Naive thymus-derived CD4-positive, alpha-beta T cell (primary cell): ENCODE results near the gene CHD9. TPM values are rescaled to one million over a fixed set of nuclear protein-coding genes. Genes with fewer than 3 reads are reported as not detected.
A peak's percentile ranks its signal among the peaks of the same experiment; 100 is the strongest.

Experiments used
- ATAC-seq: fragments of 150-1000 bp; cut with Tn5 transposase; 2 replicates; pipeline ENCODE4 v1.10.0; 2021; ENCODE audit warnings: mild to moderate bottlenecking, moderate library complexity
- CTCF ChIA-PET: fragments of 350-600 bp; sonication (Branson Sonifier 250); formaldehyde crosslinking; loops from one replicate; lab custom pipeline; 2021; ENCODE audit warnings: antibody characterized with exemption; lab: Charles Lee
- POLR2A ChIA-PET: fragments of 350-600 bp; sonication (Branson Sonifier 250); formaldehyde crosslinking; loops from one replicate; lab custom pipeline; 2021; ENCODE audit warnings: antibody characterized with exemption, inconsistent platforms; lab: Charles Lee
- DNase-seq, 9 donors: peaks; one replicate each; pipeline versions ENCODE4 v3.0.0 to v3.0.0-alpha.2; 2020 to 2022; ENCODE audit warnings: mixed read lengths in 1 of 9
- H3K27ac ChIP-seq: one replicate; pipeline ENCODE4 v1.7.0; 2013; ENCODE audit warnings: mild to moderate bottlenecking, low read depth, low read length, moderate library complexity
- H3K27me3 ChIP-seq, 2 donors: one replicate each; pipeline ENCODE4 v1.7.0; 2013; ENCODE audit warnings: low read length in 2 of 2, mild to moderate bottlenecking in 2 of 2, moderate library complexity in 2 of 2; ENCODE audit not compliant: control insufficient read depth in 2 of 2, insufficient read depth in 2 of 2
- H3K36me3 ChIP-seq, 3 experiments: 1 replicate in 2 of 3; 2 replicates in 1 of 3; pipeline ENCODE4 v1.7.0; 2013; ENCODE audit warnings: low read length in 3 of 3, mild to moderate bottlenecking in 3 of 3, moderate library complexity in 1 of 3; ENCODE audit not compliant: insufficient read depth in 3 of 3, control insufficient read depth in 2 of 3
- H3K4me1 ChIP-seq, 2 donors: one replicate each; pipeline ENCODE4 v1.7.0; 2013; ENCODE audit warnings: low read length in 2 of 2, mild to moderate bottlenecking in 2 of 2, moderate library complexity in 1 of 2; ENCODE audit not compliant: control insufficient read depth in 2 of 2, insufficient read depth in 2 of 2
- H3K4me3 ChIP-seq: 2 replicates; pipeline ENCODE4 v1.7.0; 2013; ENCODE audit warnings: mild to moderate bottlenecking, low read length
- H3K9me3 ChIP-seq, 3 experiments: 1 replicate in 2 of 3; 2 replicates in 1 of 3; pipeline ENCODE4 v1.7.0; 2013; ENCODE audit warnings: low read length in 3 of 3; ENCODE audit not compliant: control insufficient read depth in 2 of 3
- H3K27ac Mint-ChIP-seq, 9 donors: one replicate each; pipeline ENCODE4 v1.8.0; 2020 to 2022; ENCODE audit warnings: mixed read lengths in 9 of 9, mild to moderate bottlenecking in 8 of 9, moderate library complexity in 5 of 9, inconsistent platforms in 2 of 9
- H3K27me3 Mint-ChIP-seq, 5 donors: one replicate each; pipeline ENCODE4 v1.8.0; 2021 to 2022; ENCODE audit warnings: mixed read lengths in 5 of 5, mild to moderate bottlenecking in 1 of 5
- H3K36me3 Mint-ChIP-seq, 5 donors: one replicate each; pipeline ENCODE4 v1.8.0; 2020 to 2022; ENCODE audit warnings: mixed read lengths in 5 of 5, mild to moderate bottlenecking in 3 of 5, inconsistent platforms in 1 of 5
- H3K4me1 Mint-ChIP-seq, 7 donors: one replicate each; pipeline ENCODE4 v1.8.0; 2020 to 2022; ENCODE audit warnings: mixed read lengths in 7 of 7, mild to moderate bottlenecking in 3 of 7, inconsistent platforms in 1 of 7
- H3K4me3 Mint-ChIP-seq, 10 donors: one replicate each; pipeline ENCODE4 v1.8.0; 2020 to 2022; ENCODE audit warnings: mild to moderate bottlenecking in 10 of 10, mixed read lengths in 10 of 10, moderate library complexity in 6 of 10, inconsistent platforms in 2 of 10
- H3K9me3 Mint-ChIP-seq, 11 donors: one replicate each; pipeline ENCODE4 v1.8.0; 2020 to 2022; ENCODE audit warnings: mixed read lengths in 11 of 11, mild to moderate bottlenecking in 4 of 11, inconsistent platforms in 1 of 11, moderate library complexity in 1 of 11
- intact Hi-C, 2 donors: fragments of 100-400 bp; cut with micrococcal nuclease; formaldehyde crosslinking; loops; one replicate each; pipeline ENCODE4 v1.15.1; 2023
- polyA plus RNA-seq, 2 donors: library from polyadenylated mRNA; unstranded; fragments of 300-500 nt; fragmentation: Illumina TruSeq; gene quantifications; one replicate each; pipeline ENCODE4 v1.2.3, GENCODE V29; 2021
- total RNA-seq, 6 experiments: library from RNA in 5 of 6; stranded (reverse) in 5 of 6; gene quantifications; 1 replicate in 5 of 6; 2 replicates in 1 of 6; pipeline ENCODE4 v1.2.3 and lab custom pipeline; 2021 to 2026

CHD9 gene
- total and polyA plus RNA-seq, 7 experiments from 2014 or later: 23.8 to 46.4 (median 30.6) TPM

DNA sequence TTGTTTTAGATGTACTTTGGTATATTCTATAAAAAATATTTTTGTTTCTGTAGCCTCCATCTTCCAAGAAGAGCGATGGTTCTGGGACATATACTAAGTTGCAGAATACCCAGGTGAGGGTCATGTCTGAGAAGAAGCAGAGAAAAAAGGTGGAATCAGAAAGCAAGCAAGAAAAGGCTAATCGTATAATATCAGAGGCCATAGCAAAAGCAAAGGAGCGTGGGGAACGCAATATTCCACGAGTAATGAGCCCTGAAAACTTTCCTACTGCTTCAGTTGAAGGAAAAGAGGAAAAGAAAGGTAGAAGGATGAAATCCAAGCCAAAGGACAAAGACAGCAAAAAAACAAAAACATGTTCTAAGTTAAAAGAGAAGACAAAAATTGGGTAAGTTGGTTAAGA, 154.6 kb downstream of the CHD9 start:
- Histone ChIP-seq H3K36me3 (peaks cover 0 to 5% (median 0%) of the 10 kb centered on the region in 3 experiments), H3K9me3 (no peaks in the 10 kb centered on the region), H3K4me3 (no peak overlapping the region), H3K27ac (no peak overlapping the region), H3K27me3 (no peaks in the 10 kb centered on the region), H3K4me1 (peaks cover 0 to 7% of the 10 kb centered on the region in 2 donors)
- POLR2A ChIA-PET: no interaction called here
- ATAC-seq (no peak), DNase-seq (no peak)
- no peaks in the 10 kb centered on the region for H3K27me3 Mint-ChIP-seq
- H3K4me1 Mint-ChIP-seq: peaks cover 18 to 35% (median 31%) of the 10 kb centered on the region in 7 donors
- CTCF ChIA-PET: no interaction called here
- H3K36me3 Mint-ChIP-seq: peaks cover 0 to 12% (median 9%) of the 10 kb centered on the region in 5 donors
- intact Hi-C loops: loop anchor here in 1 of 2 donors (2.0 kb wide), 1 partner anchor 155 kb away; the partner anchor contains the start of gene CHD9
- peak overlapping the region in 3 of 9 donors; percentile 3 to 53 (median 32) for H3K27ac Mint-ChIP-seq
- peak overlapping the region in 6 of 10 donors; percentile 18 to 75 (median 43) for H3K4me3 Mint-ChIP-seq
- H3K9me3 Mint-ChIP-seq: no peaks in the 10 kb centered on the region

DNA sequence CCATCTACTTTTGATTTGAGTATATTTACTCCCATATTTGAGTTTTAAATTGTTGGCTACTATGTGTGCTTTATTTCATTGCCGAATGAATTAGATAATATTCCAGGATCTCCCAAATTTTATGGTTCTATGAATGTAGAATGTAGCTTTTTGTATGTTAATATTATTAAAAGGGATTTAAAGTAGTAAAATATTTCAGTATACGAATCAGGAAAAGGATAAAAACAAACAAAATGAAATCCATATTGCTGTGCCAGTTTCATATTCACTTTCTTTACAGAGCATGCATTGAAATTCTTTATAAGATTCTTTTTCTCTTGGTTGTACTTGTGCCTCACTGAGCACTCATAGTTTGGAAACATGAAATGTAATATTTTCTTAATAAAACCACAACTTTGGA, 155.1 kb downstream of the CHD9 start:
- Mint-ChIP-seq H3K4me3 (peak overlapping the region in 3 of 10 donors; percentile 41 to 75 (median 56)), H3K27ac (no peak overlapping the region)
- H3K27ac ChIP-seq: no peak overlapping the region

GRCh38 chr16:53211253-53211652, 156.5 kb downstream of the CHD9 start:
- no peak overlapping the region for H3K4me3 ChIP-seq
- peaks cover 18 to 39% (median 32%) of the 10 kb centered on the region in 7 donors for H3K4me1 Mint-ChIP-seq
- POLR2A ChIA-PET: no interaction called here
- no peak overlapping the region for H3K27ac Mint-ChIP-seq
- no peaks in the 10 kb centered on the region for H3K9me3 Mint-ChIP-seq
- H3K27ac ChIP-seq: no peak overlapping the region
- CTCF ChIA-PET: no interaction called here
- peaks cover 0 to 7% of the 10 kb centered on the region in 2 donors for H3K4me1 ChIP-seq
- peaks cover 0 to 12% (median 9%) of the 10 kb centered on the region in 5 donors for H3K36me3 Mint-ChIP-seq
- DNase-seq (no peak), ATAC-seq (no peak)
- intact Hi-C loops: no loop called here
- H3K36me3 ChIP-seq: peaks cover 0 to 5% (median 0%) of the 10 kb centered on the region in 3 experiments
- no peaks in the 10 kb centered on the region for H3K9me3 ChIP-seq
- no peaks in the 10 kb centered on the region for H3K27me3 Mint-ChIP-seq
- no peak overlapping the region for H3K4me3 Mint-ChIP-seq
- no peaks in the 10 kb centered on the region for H3K27me3 ChIP-seq

More for the DNA sequence above, 155.1 kb downstream of the CHD9 start:
- ATAC-seq: no peak
- DNase-seq: no peak
- H3K4me1 Mint-ChIP-seq: peaks cover 18 to 35% (median 31%) of the 10 kb centered on the region in 7 donors
- no peaks in the 10 kb centered on the region for H3K27me3 ChIP-seq
- intact Hi-C loops: loop anchor here in 1 of 2 donors (2.0 kb wide), 1 partner anchor 155 kb away; the partner anchor contains the start of gene CHD9
- H3K9me3 Mint-ChIP-seq: no peaks in the 10 kb centered on the region
- no peaks in the 10 kb centered on the region for H3K27me3 Mint-ChIP-seq
- peaks cover 0 to 12% (median 9%) of the 10 kb centered on the region in 5 donors for H3K36me3 Mint-ChIP-seq
- no peaks in the 10 kb centered on the region for H3K9me3 ChIP-seq
- POLR2A ChIA-PET: no interaction called here
- H3K36me3 ChIP-seq: peaks cover 0 to 5% (median 0%) of the 10 kb centered on the region in 3 experiments
- H3K4me1 ChIP-seq: peaks cover 0 to 7% of the 10 kb centered on the region in 2 donors
- no peak overlapping the region for H3K4me3 ChIP-seq
- CTCF ChIA-PET: interaction anchor here (0.5 kb wide), 1 partner anchor 50 kb away, joined by 3 read pairs; no protein-coding TSS in a partner anchor

GRCh38 chr16:53212893-53213223, 158.1 kb downstream of the CHD9 start:
- POLR2A ChIA-PET: no interaction called here
- H3K4me1 ChIP-seq: peaks cover 0 to 6% of the 10 kb centered on the region in 2 donors
- no peaks in the 10 kb centered on the region for H3K9me3 ChIP-seq
- CTCF ChIA-PET: no interaction called here
- no peaks in the 10 kb centered on the region for H3K27me3 ChIP-seq
- intact Hi-C loops: no loop called here
- no peak overlapping the region for H3K27ac ChIP-seq
- DNase-seq: no peak
- no peak for ATAC-seq
- Mint-ChIP-seq H3K9me3 (no peaks in the 10 kb centered on the region), H3K27me3 (no peaks in the 10 kb centered on the region), H3K4me3 (no peak overlapping the region), H3K36me3 (peaks cover 0 to 15% (median 12%) of the 10 kb centered on the region in 5 donors), H3K27ac (no peak overlapping the region), H3K4me1 (peaks cover 11 to 33% (median 24%) of the 10 kb centered on the region in 7 donors)
- no peak overlapping the region for H3K4me3 ChIP-seq
- H3K36me3 ChIP-seq: peaks cover 0 to 5% (median 0%) of the 10 kb centered on the region in 3 experiments

- peaks cover 0 to 5% (median 0%) of the 10 kb centered on the region in 3 experiments for H3K36me3 ChIP-seq
- H3K27me3 Mint-ChIP-seq: no peaks in the 10 kb centered on the region
- no peaks in the 10 kb centered on the region for H3K4me1 ChIP-seq
- intact Hi-C loops: no loop called here
- no peaks in the 10 kb centered on the region for H3K9me3 Mint-ChIP-seq
- ATAC-seq (no peak), DNase-seq (no peak)
- no peaks in the 10 kb centered on the region for H3K9me3 ChIP-seq
- H3K27ac ChIP-seq: no peak overlapping the region
- H3K27me3 ChIP-seq: no peaks in the 10 kb centered on the region
- CTCF ChIA-PET: no interaction called here
- no peak overlapping the region for H3K27ac Mint-ChIP-seq
- H3K4me3 Mint-ChIP-seq: no peak overlapping the region
- POLR2A ChIA-PET: no interaction called here
- peaks cover 5 to 27% (median 17%) of the 10 kb centered on the region in 7 donors for H3K4me1 Mint-ChIP-seq
- H3K4me3 ChIP-seq: no peak overlapping the region
- peaks cover 0 to 15% (median 12%) of the 10 kb centered on the region in 5 donors for H3K36me3 Mint-ChIP-seq
These were observed 158.8 kb downstream of the CHD9 start for GRCh38 chr16:53213542-53213941.

GRCh38 chr16:53216798-53217197, 162.0 kb downstream of the CHD9 start:
- Mint-ChIP-seq H3K36me3 (peaks cover 0 to 8% (median 4%) of the 10 kb centered on the region in 5 donors), H3K27ac (peak overlapping the region in 1 of 9 donors; percentile 6), H3K4me3 (no peak overlapping the region), H3K9me3 (no peaks in the 10 kb centered on the region), H3K4me1 (peaks cover 5 to 21% (median 11%) of the 10 kb centered on the region in 7 donors), H3K27me3 (no peaks in the 10 kb centered on the region)
- no peaks in the 10 kb centered on the region for H3K27me3 ChIP-seq
- no peak overlapping the region for H3K27ac ChIP-seq
- H3K4me3 ChIP-seq: no peak overlapping the region
- peak; percentile 54 for ATAC-seq
- H3K4me1 ChIP-seq: no peaks in the 10 kb centered on the region
- H3K36me3 ChIP-seq: no peaks in the 10 kb centered on the region
- ChIA-PET POLR2A (no interaction called here), CTCF (no interaction called here)
- intact Hi-C loops: no loop called here
- H3K9me3 ChIP-seq: no peaks in the 10 kb centered on the region
- no peak for DNase-seq

DNA sequence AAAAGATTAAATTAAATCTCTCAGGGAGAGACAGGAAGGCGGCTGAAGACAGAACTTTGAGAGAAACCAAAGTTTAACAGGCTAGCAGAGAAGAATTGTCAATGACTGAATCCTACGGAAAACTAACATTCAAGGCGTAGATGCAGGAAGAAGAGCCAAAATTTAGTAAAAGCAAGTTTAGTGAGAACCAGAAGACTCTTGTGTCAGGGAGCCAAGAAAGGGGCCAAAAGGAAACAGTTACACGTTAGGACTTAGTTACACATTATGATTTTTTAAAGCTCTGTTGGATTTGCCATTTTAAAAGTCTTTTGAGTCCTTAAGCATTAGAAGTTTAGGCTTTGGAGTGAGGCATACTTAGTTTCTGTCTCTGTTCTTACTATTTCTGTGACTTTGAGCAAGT, 164.6 kb downstream of the CHD9 start:
- no peak overlapping the region for H3K27ac ChIP-seq

More for the DNA sequence above, 164.6 kb downstream of the CHD9 start:
- POLR2A ChIA-PET: no interaction called here
- intact Hi-C loops: no loop called here
- DNase-seq (no peak), ATAC-seq (no peak)
- Histone ChIP-seq H3K36me3 (peaks cover 0 to 9% (median 0%) of the 10 kb centered on the region in 3 experiments), H3K4me1 (no peaks in the 10 kb centered on the region), H3K27me3 (no peaks in the 10 kb centered on the region), H3K9me3 (no peaks in the 10 kb centered on the region), H3K4me3 (no peak overlapping the region)
- no peak overlapping the region for H3K27ac Mint-ChIP-seq
- CTCF ChIA-PET: no interaction called here
- peaks cover 0 to 12% (median 3%) of the 10 kb centered on the region in 7 donors for H3K4me1 Mint-ChIP-seq
- H3K9me3 Mint-ChIP-seq: no peaks in the 10 kb centered on the region
- no peak overlapping the region for H3K4me3 Mint-ChIP-seq
- H3K27me3 Mint-ChIP-seq: no peaks in the 10 kb centered on the region
- peaks cover 0 to 6% (median 0%) of the 10 kb centered on the region in 5 donors for H3K36me3 Mint-ChIP-seq
